HepG2 (cell line): ENCODE data around the gene UBE2S. TPM values are rescaled to one million over a fixed set of nuclear protein-coding genes. Genes with fewer than 3 reads are reported as not detected.
A peak's percentile ranks its signal among the peaks of the same experiment; 100 is the strongest.
"Not testable (repeated sequence)": the region's sequence is repeated elsewhere in the genome, so short reads cannot be mapped to it uniquely, and the experiment has no call there.

Source experiments
- ATAC-seq: fragments of 200-7000 bp; cut with Tn5 transposase; 3 replicates; pipeline ENCODE4 v1.9.1; 2020; ENCODE audit warnings: mild to moderate bottlenecking, moderate library complexity
- BruUV-seq: library from RNA; stranded (reverse); fragments of 400-500 nt; replicated peaks from 2 replicates; lab custom pipeline; 2021; lab: Mats Ljungman, UMichigan
- CTCF ChIA-PET: fragments of 300-600 bp; formaldehyde crosslinking; extraction: SDS; loops from one replicate; lab custom pipeline; 2021; ENCODE audit warnings: low total read pairs, inconsistent platforms, low intra/inter-chr PET ratio; lab: Yijun Ruan, JAX
- POLR2A ChIA-PET: fragments of 350-600 bp; sonication (Branson Sonifier 250); formaldehyde crosslinking; loops from one replicate; lab custom pipeline; 2020; ENCODE audit warnings: antibody characterized with exemption, inconsistent platforms; lab: Yijun Ruan, JAX
- DNase-seq: peaks from one replicate; pipeline ENCODE4 v3.0.0-alpha.2; 2015; ENCODE audit warnings: low spot score
- FAIRE-seq: peaks from 3 replicates; lab custom pipeline; 2011; peaks lifted over from hg19 to GRCh38; lab: Jason Lieb, UNC
- H2AFZ ChIP-seq: one replicate; pipeline ENCODE4 v1.6.1; 2011; ENCODE audit warnings: low read length, inconsistent platforms
- H3K27ac ChIP-seq: fragments of 300-600 bp; 3 replicates; pipeline ENCODE4 v1.8.0; 2011; ENCODE audit warnings: mixed run types, mild to moderate bottlenecking, mixed read lengths, low read length, inconsistent platforms; ENCODE audit not compliant: insufficient read depth; ENCODE audit errors: extremely low read length
- H3K27me3 ChIP-seq, 2 experiments: fragments of 200-600 bp in 1 of 2; 2 replicates in 1 of 2; 3 replicates in 1 of 2; pipeline versions ENCODE4 v1.6.0 to v1.8.0; 2011; ENCODE audit warnings: low read length in 2 of 2, mild to moderate bottlenecking in 2 of 2, moderate library complexity in 2 of 2, inconsistent platforms in 1 of 2; ENCODE audit not compliant: insufficient read depth in 2 of 2, control insufficient read depth in 1 of 2
- H3K36me3 ChIP-seq, 2 experiments: fragments of 200-600 bp in 1 of 2; replicated peaks in 1 of 2; 2 replicates in 1 of 2; 3 replicates in 1 of 2; pipeline versions ENCODE4 v1.5.1 to v1.8.0; 2011; ENCODE audit warnings: low read length in 2 of 2, inconsistent platforms in 1 of 2; ENCODE audit not compliant: insufficient read depth in 2 of 2, control insufficient read depth in 1 of 2
- H3K4me1 ChIP-seq: 2 replicates; pipeline ENCODE4 v1.5.1; 2012; ENCODE audit warnings: low read length, inconsistent platforms; ENCODE audit not compliant: insufficient read depth
- H3K4me2 ChIP-seq: 2 replicates; pipeline ENCODE4 v1.6.0; 2011; ENCODE audit warnings: low read depth, low read length, inconsistent platforms
- H3K4me3 ChIP-seq, 3 experiments: fragments of 200-600 bp in 1 of 3; sonication (generic), shearing (Covaris generic) in 1 of 3; replicated peaks in 1 of 3; 2 replicates each; pipeline ENCODE4 v1.5.1; 2011 to 2016; ENCODE audit warnings: low read length in 3 of 3, inconsistent platforms in 2 of 3, low read depth in 2 of 3, mild to moderate bottlenecking in 2 of 3, control low read depth in 1 of 3, mixed read lengths in 1 of 3; ENCODE audit not compliant: insufficient read depth in 1 of 3
- H3K79me2 ChIP-seq: one replicate; pipeline ENCODE4 v1.6.1; 2011; ENCODE audit warnings: low read length, inconsistent platforms; ENCODE audit not compliant: insufficient read depth
- H3K9ac ChIP-seq: 2 replicates; pipeline ENCODE4 v1.6.0; 2011; ENCODE audit warnings: mild to moderate bottlenecking, low read depth, low read length, inconsistent platforms; ENCODE audit not compliant: insufficient read depth
- H3K9me3 ChIP-seq: 2 replicates; pipeline ENCODE4 v1.5.1; 2012; ENCODE audit warnings: mild to moderate bottlenecking, low read length
- H4K20me1 ChIP-seq: 2 replicates; pipeline ENCODE4 v1.6.0; 2011; ENCODE audit warnings: inconsistent platforms, mild to moderate bottlenecking, low read length, moderate library complexity; ENCODE audit not compliant: insufficient read depth
- ATF7 ChIP-seq, 2 experiments: fragments of 450-650 bp in 1 of 2; sonication (generic) in 1 of 2; formaldehyde crosslinking in 1 of 2; IDR thresholded peaks; 2 replicates each; pipeline versions ENCODE4 v1.4.0 to v1.6.1; 2016 to 2020; ENCODE audit warnings: antibody characterized with exemption in 1 of 2, mild to moderate bottlenecking in 1 of 2, missing genetic modification reagents in 1 of 2
- BCL3 ChIP-seq: sonication (generic); formaldehyde crosslinking; IDR thresholded peaks from 2 replicates; pipeline ENCODE4 v1.5.1; 2020; ENCODE audit warnings: mild to moderate bottlenecking, missing genetic modification reagents, moderate library complexity
- CREB1 ChIP-seq, 2 experiments: fragments of 450-650 bp in 1 of 2; IDR thresholded peaks; 2 replicates each; pipeline ENCODE4 v1.6.1; 2016 to 2017; ENCODE audit warnings: control low read depth in 1 of 2, mild to moderate bottlenecking in 1 of 2, missing compliant biosample characterization in 1 of 2, missing genetic modification characterization in 1 of 2
- DRAP1 ChIP-seq: IDR thresholded peaks from 2 replicates; pipeline ENCODE4 v1.6.1; 2016; ENCODE audit warnings: missing genetic modification reagents, missing compliant biosample characterization
- FOXP1 ChIP-seq, 2 experiments: fragments of 450-650 bp in 1 of 2; IDR thresholded peaks; 2 replicates each; pipeline ENCODE4 v1.6.1; 2017 to 2018; ENCODE audit warnings: antibody characterized with exemption in 1 of 2
- PLRG1 ChIP-seq: fragments of 450-650 bp; conservative IDR thresholded peaks from 2 replicates; pipeline ENCODE4 v1.6.1; 2016
- WGBS: methylation state at CpG from one replicate; pipeline ENCODE4 v1.1.6; 2017; ENCODE audit warnings: low lambda C conversion rate; 5-methylcytosine and 5-hydroxymethylcytosine counted together
- in situ Hi-C: cut with HindIII; loops from 2 replicates; pipeline ENCODE4 v1.10.0; 2017; ENCODE audit warnings: low pct_unique_long_range_greater_than_20kb; ENCODE audit not compliant: extremely low pct_ligation_motif_present
- intact Hi-C: fragments of 100-400 bp; cut with micrococcal nuclease; formaldehyde crosslinking; loops from one replicate; pipeline ENCODE4 v1.10.0; 2022; ENCODE audit not compliant: unreplicated experiment
- polyA plus RNA-seq, 8 experiments: library from polyadenylated mRNA; depleted of rRNA in 3 of 8; stranded (reverse) in 7 of 8; unstranded in 1 of 8; fragments of >200 nt; fragmentation: Illumina TruSeq in 4 of 8; extraction: Trizol in 4 of 8; gene quantifications; 2 replicates each; pipeline versions ENCODE4 v1.2.1 to v1.2.3, GENCODE V29; 2011 to 2016; ENCODE audit warnings: low read depth in 4 of 8, missing spikeins in 1 of 8, mixed read lengths in 1 of 8; ENCODE audit not compliant: insufficient read depth in 1 of 8
- total RNA-seq, 5 experiments: library from RNA; depleted of rRNA; stranded (reverse); fragments of >200 nt; fragmentation: Illumina TruSeq; extraction: Trizol; gene quantifications; 2 replicates each; pipeline ENCODE4 v1.2.3, GENCODE V29; 2016; ENCODE audit warnings: low read depth in 1 of 5

Gene UBE2S
- total and polyA plus RNA-seq, 2 of the 13 experiments (the other 11 are each of a cell fraction or from before 2014, with no cell fraction given): 32.2 to 39.3 TPM

- Histone ChIP-seq H2AFZ (no peak overlapping the region), H3K9me3 (no peaks in the 10 kb centered on the region), H3K27ac (no peak overlapping the region), H3K4me2 (no peak overlapping the region), H3K79me2 (no peaks in the 10 kb centered on the region), H4K20me1 (no peaks in the 10 kb centered on the region), H3K4me3 (no peak overlapping the region), H3K9ac (no peak overlapping the region), H3K36me3 (no peaks in the 10 kb centered on the region), H3K27me3 (peaks cover 0 to 26% of the 10 kb centered on the region in 2 experiments; a peak in 1 of 5 replicates), H3K4me1 (no peaks in the 10 kb centered on the region)
- intact Hi-C loops: no loop called here
- no TSS peak for BruUV-seq
- POLR2A ChIA-PET: no interaction called here
- DNase-seq: no peak
- CTCF ChIA-PET: no interaction called here
- TF ChIP-seq PLRG1: no peak
- TF ChIP-seq BCL3 (CRISPR knock-in tag): no peak
- TF ChIP-seq DRAP1 (CRISPR knock-in tag): no peak
- TF ChIP-seq ATF7 (IDR thresholded peaks at IDR 0.05): peak; percentile 63; the same call in 1 of the 2 replicates
- no peak for TF ChIP-seq ATF7 (CRISPR knock-in tag; IDR thresholded peaks at IDR 0.05)
- TF ChIP-seq FOXP1 (IDR thresholded peaks at IDR 0.05): peak; percentile 64
- no peak for TF ChIP-seq FOXP1 (CRISPR knock-in tag; IDR thresholded peaks at IDR 0.05)
- 0 out of 2 replicates have a peak, but pooled peaks have one; percentile 6 for TF ChIP-seq CREB1 (IDR thresholded peaks at IDR 0.05)
- no peak for TF ChIP-seq CREB1 (CRISPR knock-in tag; IDR thresholded peaks at IDR 0.05)
- in situ Hi-C loops: no loop called here
- no peak for ATAC-seq
- 24% methylated on average over 13 of the region's 13 CpGs for WGBS
- no peak for FAIRE-seq
Observed at GRCh38 chr19:55423225-55424005, 15.8 kb upstream of the UBE2S start.

DNA sequence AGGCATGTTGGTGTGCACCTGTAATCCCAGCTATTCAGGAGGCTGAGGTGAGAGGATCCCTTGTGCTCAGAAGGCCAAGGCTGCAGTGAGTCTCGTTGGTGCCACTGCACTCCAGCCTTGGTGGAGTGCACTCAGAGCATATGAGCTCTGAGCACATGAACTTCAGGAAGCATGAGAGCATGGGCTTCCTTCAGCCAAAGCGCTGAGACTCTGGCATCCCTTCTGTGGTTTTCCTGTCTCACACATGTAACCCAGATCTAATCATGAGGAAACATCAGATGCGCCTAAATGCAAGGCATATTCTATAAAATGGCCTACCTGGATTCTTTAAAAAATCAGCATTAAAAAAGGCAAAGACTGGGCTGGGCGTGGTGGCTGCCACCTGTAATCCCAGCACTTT is 13.7 kb upstream of the UBE2S start:
- 29% methylated on average over 3 of the region's 4 CpGs for WGBS
- H3K27ac ChIP-seq, H3K9me3 ChIP-seq, H3K4me3 ChIP-seq, H3K4me2 ChIP-seq, H4K20me1 ChIP-seq, CTCF ChIA-PET, H3K4me1 ChIP-seq, H2AFZ ChIP-seq, intact Hi-C loops, H3K9ac ChIP-seq, ATAC-seq, H3K79me2 ChIP-seq, DNase-seq, H3K36me3 ChIP-seq, in situ Hi-C loops, BruUV-seq: not testable (repeated sequence)
- H3K27me3 ChIP-seq: peaks cover 0 to 23% of the 10 kb centered on the region in 2 experiments; a peak in 1 of 5 replicates
- POLR2A ChIA-PET: interaction anchor here (0.7 to 1.1 kb wide), 2 partner anchors 82 to 120 kb away, joined by 3 read pairs; no protein-coding TSS in a partner anchor
- peak; percentile 23 for FAIRE-seq
